AG20443 (cell line): ENCODE data around the gene ERGIC1.

Experiments
- DNase-seq: peaks from one replicate; pipeline ENCODE4 v3.0.0; 2012; ENCODE audit warnings: low spot score, mixed read lengths

ERGIC1 gene

DNA sequence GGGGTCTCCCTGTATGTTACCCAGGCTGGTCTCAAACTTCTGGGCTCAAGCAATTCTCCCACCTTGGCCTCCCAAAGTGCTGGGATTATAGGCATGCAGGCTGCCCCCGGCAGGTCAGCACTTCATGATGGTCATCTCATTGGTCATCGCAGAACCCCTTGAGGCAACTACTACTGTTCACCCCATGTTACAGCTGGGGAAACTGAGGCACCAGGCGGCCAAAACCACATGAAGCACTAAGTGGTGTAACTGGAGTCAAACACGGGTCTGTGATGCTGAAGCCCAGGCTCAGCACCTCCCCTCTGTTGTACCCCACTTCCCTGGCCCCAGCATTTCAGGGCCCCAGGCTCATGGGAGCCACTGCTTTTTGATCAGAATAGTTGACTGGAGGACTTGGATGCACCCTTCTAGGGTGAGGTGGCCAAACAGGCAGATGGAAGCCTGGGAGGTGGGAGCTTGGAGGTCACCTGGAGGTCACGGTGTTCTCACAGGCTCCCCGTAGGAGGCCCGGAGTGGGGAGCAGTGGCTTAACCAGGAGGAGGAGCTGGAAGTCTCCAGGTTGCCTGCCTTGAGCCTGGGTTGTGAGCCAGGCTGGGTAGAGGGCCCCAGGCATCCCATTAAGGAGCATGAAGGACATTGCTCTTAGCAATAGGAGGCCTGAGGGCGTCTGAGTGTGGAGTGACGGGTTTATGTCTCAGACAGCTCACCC lies 67.9 kb downstream of the ERGIC1 start:
- no peak for DNase-seq

DNA sequence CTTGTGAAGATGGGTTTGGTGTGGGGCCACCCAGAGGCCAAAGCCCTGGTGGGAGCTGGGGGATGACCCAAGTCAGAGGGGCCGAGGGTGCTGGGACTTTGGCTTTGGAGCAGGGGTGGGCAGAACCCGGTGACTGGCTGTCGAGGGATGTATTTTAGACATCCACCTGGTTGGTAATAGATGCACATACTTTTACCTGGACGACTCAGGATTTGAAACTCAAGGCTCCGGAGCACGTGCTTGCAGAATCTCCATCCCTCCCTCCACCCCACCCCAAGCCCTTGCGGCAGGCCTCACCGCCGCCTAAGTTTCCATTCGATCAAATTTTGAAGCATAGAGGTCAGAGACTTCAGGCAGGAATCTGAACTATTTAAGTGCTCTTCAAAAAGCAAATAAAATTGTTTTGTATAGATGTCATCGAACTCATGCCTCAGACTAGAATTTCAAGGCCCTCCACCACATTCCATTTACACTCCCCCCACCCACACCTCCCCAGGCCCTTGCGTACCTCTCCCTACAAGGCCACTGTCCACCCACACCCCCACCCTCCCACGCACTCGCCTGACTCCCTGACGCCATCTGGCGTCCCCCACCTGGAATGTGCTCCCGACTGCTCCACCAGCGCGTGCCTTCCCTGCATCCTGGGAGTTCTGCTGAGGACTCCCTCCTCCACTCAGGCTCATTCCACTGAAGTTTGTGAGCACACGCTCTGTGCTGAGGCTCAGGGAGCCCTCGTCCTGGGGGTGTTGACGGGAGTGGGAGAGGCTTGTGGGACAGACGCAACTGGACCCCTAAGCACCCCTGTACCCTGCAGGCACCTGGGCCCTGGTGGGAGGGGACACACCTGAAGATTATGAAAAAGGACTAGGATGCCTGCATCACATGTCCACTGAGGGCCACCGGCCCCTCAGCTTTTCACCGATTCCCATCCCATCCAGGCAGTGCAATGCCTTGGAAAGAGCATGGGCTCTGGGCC lies 68.7 kb downstream of the ERGIC1 start:
- DNase-seq: peak; percentile 85

DNA sequence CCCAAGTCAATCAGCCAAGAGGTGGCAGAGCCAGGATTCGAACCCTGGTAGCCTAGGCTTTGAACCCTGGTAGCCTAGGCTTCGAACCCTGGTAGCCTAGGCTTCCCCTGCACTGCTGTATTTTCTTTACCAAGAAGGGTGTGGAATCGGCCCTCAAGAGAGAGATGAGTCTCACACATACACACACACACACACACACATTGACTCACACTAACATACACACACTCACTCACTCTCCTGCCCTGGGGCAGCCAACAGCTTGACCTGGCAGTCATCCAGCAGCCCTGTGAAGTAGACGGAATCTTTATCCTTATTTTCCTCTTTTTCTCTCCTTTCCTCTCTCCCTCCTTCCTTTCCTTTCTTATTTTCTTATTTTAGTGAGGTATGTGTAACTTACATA lies 69.7 kb downstream of the ERGIC1 start:
- DNase-seq: peak; percentile 63

DNA sequence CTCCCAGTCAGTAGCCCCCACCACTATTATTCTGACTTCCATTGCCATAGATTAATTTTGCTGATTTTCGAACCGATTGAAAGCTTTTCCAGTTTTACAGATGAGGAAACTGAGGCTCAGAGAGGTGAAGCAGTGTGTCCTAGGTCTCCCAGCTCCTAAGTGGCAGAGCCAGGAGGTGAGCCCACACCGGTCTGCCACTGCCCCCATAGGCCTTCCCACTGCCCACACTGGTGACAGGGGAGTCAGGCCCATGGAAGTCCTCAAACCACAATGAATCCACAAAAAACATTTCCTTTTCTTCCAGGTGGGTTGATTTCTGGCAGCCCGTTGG lies 70.2 kb downstream of the ERGIC1 start:
- no peak for DNase-seq

DNA sequence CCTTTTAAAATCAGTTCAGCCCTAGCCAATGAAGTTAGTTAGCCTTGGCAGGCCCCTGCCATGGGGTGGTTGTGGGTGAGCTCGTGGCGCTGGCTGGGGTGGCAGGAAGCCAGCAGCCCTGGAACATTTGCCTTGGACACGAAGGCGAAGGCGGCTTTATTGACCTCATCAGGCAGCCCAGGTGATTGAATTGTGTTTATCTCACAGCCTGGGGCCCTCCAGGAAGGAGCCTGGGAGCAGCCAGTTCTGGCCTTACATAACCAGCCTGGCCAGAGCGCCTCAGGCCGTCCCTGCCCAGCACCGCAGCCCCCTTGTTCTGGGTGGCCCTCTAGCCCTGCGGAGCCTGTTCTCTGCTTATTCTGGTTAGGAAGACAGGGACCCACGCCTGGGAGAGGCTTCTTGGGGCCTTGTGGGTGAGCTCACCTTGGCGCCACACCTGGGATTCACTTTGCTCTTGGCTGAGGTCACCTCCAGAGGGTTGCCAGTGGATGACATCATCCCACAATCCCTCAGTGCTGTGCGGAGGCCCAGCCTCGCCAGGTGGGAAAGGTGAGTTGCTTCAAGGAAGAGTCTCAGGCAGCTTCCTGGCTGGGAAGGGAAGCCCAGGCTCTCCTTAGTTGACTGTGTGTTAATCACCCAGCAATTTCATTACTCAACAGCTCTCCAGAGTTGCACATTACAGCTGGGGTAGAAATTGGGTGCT lies 70.7 kb downstream of the ERGIC1 start:
- peak; percentile 30 for DNase-seq

DNA sequence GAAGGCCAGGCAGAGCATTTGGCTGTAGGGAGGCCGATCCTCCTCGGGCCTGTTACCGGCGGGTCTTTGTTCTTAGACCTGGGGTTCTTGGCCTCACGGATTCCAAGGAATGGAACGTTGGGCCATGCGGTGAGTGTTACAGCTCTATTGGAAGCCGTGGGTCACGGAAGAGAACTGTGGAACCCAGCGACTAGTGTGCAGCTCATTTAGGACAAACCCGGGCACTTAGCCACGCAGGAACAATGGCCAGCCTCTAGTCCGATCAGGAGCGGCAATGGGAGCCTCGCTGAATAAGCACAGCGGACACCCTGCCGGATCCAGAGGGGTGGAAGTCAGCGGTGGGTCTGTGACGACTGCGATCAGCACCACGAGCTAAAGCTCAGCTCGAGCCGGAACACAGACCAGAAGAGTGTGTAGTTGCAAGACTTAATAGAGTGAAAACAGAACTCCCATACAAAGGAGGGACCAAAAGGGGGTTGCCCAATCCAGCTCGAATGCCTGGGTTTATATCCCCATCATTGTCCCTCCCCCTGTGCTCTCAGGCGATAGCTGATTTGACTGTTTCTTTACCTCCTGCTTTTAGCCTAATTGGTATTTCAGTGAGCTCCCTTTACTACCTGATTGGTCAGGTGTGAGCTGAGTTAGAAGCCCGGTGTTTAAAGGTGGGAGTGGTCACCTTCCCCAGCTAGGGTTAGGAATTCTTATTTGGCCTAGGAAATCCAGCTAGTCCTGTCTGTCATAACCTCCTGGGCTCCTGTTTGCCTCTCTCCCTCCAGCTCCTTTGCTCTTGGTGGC lies 71.5 kb downstream of the ERGIC1 start:
- DNase-seq: no peak

DNA sequence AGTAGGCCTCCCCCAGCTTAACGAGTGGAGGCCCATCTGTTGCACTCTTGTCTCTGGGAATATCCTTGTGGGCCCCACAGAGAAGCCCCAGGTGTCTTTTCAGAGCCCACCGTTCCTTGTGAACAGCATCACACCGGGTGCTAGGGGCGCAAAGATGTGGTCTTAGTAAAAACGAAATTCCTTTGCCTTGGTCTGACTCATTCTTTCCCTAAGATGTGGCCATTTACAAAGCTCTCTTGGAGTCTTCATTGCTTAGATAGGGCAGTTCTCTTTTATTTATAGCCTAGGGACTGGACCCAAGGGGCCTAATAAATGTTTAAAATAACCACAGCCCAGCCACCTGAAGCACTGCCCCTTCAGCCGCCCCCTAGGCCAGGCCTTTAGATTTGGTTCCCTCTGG lies 72.4 kb downstream of the ERGIC1 start:
- no peak for DNase-seq

DNA sequence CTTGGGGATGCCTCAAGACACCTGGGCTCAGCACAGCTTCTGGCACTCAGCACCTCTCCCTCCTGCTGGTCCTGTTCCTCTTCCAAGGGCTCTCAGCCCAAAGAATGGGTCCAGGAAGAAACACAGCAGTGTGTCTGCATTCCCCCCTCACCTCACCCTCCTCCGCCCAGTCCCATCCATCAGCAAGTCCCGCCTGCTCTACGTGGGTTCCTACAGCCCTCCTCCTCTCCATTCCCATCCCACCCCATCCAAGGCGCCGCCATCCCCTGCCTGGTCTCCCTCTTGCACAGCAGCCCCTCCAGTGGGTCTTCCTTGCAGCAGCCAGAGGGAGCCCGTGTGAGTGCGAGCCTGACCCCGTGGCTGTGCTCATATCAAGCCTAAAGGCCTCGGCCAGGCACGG lies 72.8 kb downstream of the ERGIC1 start:
- DNase-seq: no peak

DNA sequence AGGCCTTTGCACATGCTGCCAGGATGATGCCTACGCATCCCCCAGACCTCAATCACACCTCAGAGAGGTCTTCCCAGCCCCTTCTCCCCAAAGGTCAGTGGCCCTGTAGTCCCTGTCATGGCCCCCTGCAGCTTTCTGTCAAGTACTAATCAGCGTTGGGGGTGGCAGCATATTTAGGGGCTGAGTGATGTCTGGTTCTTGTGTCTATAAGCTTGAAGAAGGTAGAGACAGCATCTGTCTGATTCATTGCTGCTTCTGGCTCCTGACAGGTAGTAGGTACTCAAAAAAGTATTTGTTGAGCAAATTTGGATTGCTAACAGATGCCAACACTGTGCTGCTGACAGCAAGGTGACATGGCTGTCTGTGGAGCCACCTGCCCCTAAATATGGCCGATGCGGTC lies 73.6 kb downstream of the ERGIC1 start:
- DNase-seq: no peak

DNA sequence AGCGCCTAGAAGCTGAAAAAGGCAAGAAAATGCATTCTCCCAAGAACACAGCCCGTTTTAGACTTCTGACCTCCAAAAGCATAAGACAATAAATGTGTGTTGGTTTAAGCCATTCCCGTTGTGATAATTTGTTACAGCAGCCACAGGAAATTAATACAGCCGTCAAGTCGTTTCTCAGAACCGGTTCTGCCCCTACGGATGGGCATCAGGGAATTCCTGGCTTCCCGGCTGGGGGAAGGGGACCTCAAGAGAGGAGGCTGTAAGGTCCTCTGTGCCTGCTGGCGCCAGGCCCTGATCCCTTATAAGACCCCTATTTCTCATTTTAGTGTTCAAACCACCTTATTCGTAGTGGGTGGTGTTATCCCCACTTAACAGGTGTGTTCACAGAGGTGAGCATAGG lies 74.6 kb downstream of the ERGIC1 start:
- DNase-seq: no peak

DNA sequence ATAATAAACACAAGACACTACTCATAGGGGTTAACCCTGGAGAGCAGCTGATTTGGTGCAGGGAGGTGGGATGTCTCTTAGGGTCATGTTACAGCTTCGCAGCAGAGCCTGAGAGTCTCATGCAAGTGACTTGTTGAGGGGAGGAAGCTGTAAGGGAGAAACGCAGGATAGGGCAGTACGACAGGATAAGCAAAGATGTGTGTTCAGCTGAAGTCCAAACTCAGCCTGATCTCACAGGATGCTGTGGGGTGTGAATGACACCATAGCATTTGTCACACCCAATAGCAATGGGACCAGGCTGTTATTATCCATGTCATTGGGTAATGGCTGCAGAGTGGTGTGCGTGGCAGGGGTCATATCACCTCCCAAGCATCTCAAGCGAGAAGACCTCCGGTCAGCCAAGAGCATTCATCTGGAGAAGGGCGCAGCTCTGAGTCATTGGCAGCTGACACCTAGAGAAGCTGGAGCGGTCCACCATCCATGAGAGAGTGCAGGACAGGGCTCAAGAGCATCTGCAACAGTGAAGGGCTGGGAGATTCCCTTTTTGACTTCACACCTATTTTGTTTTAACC lies 76.0 kb downstream of the ERGIC1 start:
- peak; percentile 51 for DNase-seq

DNA sequence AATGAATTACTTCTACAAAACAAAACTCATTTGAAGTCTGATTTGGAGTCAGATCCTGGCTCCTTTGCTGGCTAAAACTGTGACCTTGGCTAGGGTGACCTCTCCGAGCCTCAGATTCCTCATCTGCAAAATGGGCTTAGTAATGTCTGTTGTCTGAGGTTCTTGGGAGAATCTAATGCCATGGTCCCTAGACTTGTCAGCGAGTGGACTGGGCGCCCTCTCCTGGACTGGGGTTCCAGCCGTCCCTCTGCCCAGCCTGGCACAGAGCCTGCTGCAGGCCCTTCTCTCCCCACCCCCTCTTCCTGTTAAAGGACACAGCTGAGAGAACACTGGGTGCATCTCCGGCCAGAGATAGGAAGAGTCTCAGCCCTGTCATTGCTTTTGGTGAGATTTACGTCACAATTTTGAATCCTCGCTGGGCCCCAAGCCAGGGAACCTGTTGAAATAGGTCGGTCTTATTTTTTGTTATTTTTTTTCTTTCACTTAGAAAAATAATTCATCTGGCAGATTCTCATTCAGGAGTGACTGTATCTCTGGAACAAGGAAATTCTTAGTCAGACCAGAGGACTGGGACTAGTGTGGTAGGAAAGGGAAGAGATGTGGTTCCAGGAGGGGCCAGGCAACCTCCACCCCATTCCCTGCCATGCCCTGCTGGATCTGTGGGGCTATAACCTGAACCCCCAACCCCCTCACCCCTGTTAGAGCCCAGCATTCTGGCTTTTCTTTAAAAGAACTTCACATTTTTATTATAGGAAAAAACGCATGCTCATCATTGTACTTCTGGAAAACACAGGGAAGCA lies 77.0 kb downstream of the ERGIC1 start:
- DNase-seq: peak; percentile 67

DNA sequence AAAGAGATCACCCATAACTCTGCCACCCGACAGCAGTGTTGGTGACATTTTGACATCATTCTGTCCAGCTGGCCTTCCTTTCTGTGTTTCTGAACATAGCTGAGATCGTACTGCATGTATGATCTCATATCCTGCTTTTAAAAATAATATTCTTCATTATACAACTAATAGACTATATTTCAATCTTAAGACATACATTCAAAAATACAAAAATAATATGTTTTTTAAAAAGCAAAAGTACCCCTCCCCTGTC lies 77.5 kb downstream of the ERGIC1 start:
- no peak for DNase-seq

DNA sequence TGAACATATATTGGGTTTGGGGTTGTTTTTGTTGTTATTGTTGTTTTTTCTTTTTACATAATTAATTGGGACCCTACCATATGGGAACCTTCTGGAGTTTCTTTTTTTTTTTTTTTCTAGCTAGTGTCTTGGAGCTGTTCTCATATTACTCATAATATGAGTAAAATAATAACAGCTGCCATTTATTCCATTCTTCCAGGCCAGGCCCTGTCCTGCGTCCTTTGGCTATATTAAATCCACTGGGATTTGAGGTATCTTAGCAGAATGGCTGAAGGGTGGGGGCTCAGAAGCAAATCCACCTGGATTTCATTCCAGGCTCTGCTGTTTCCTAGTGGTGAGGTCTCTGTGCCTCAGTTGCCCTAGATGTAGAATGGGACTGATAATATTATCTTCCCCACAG lies 77.9 kb downstream of the ERGIC1 start:
- no peak for DNase-seq

DNA sequence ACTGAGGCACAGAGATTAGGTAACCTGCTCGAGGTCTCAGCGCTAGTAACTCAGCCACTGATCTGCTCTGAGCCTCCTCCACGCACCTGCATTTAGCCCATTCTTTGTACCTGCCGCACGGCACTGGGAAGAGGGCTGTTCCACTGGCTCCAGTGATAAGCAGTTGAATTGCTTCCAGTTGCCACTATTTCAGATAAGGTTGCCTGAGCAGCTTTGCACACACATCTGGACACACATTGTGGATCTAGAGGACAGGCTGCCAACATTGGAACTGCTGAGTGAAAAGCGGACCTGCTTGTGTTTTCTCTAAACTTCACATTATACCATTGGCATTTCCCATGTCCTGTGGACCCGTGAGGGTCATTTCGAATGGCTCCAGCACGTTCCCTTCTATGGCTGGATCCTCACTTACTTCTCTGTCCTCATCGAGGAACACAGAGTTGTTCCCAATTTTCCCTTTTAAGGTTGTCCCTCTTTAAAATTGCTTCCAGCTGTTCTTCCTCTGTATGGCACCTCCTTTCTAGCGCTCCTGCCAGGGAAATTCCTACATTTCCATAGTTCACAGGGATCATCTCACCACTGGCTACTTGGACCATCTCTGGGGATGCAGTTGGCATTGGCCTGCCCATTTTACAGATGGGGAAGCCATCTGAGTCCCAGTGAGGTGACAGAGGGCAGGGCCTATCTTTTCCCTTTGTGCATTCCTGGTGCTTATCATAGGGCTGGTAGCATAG lies 79.2 kb downstream of the ERGIC1 start:
- DNase-seq: no peak

DNA sequence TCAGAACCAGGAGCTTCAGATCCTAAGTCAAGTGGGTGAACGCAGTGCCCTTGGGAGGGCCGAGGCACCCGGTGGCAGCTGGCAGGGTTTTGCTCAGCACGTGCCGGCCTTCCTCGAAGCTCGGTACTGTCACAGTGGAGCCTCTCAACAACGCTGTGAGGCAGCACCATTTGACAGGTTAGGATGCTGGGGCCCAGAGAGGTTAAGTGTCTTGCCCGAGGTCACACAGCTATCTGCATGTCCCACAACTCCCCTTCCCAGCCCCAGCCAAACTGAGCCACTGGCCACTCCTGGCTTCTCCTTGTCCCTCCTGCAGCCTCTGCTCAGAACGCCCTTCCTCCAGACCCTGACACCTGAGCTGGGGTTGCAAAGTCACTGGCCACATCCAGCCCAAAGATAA lies 81.5 kb downstream of the ERGIC1 start:
- DNase-seq: no peak

DNA sequence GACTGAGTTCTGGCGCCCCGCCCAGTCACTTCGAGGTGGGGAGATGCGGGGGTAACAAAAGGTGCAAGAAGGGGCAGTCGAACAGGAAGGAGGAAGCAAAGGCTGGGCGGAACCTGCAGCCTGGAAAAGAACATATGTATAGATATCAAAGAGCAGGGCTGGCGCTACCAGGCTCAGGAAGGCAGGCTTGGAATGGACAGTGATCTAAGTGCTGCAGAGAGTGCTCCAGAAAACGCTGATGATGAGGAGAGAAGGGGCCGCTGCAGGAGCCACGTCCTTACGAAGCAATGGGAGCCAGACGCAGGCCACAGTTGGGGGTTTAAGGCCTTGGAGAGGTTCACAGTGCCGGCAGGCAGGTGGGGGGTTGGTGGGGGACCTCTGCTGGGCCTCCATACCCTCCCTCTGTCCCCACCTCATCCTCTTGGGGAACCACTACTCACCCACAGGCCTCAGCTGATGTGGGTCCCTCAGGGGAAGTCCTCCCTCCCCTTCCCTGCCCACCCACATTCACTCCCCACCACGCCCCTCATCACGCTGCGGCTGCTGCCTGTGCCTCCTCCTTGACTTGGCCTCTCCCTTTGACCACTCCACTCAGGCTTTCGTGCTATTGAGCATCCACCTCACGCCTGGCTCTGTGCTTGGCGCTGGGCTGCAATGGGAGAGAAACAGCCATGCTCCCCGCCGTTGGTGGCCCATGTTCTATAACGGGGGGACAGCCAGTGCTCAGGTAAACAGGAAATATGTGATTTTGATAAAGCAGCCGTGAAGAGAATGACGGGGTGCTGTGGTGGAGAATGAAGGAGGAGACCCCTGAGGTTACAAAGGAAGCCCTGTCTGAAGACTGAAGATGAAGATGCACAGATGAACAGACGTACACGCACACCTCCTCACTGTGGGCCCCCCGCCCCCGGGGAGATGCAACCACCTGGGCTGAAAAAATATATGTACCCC lies 84.6 kb downstream of the ERGIC1 start:
- no peak for DNase-seq

DNA sequence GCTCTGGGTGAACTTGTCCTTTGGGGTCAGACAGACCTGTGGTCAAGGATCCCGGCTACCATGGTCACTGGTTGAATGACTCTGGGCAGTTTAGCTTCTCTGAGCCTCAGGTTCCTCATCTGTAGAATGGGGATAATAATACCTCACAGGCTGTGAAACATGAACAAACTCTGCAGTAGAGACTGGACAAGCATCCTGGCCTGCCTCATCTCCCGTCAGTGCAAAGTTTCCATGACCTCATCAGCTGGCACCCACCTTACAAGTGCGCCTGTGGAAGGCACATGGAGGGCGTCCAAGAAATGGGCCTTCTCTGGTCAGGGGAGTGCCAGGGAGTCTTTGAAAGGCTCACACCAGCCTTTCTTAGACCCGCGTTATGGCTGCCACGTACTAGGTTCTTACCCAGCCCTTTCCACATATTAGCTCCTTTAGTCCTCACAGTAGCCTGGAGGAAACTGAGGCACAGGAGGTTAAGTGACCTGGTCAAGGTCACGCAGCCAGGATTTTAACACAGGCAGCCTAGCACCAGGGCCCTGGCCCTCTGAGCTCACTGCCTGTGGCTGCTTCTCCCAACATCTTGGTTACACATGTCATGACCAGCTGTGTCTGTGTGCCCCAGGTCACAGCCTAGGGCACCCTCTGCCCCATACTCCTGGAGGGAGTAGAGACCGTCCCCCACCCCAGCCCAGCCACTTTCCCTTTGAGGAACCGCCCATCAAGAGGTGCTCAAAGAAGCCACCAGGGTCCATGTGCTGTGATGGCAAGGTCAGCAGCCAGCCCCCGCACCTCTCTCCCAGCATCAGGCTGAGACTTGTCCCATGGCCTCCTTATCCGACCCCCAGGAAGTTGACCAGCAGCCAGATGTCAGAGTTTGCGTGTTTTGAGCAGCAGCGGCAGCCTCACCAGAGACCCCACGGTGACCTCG lies 85.7 kb downstream of the ERGIC1 start:
- no peak for DNase-seq
